SJSA1 (cell line): ENCODE results near the gene LUM. TPM values are rescaled to one million over a fixed set of nuclear protein-coding genes. Genes with fewer than 3 reads are reported as not detected.

ENCODE experiments used
- DNase-seq, 2 experiments: peaks; one replicate each; pipeline ENCODE4 v3.0.0-alpha.2; 2015 to 2020; ENCODE audit warnings: low spot score in 2 of 2, low read depth in 1 of 2
- H3K27ac ChIP-seq: fragments of 250-450 bp; sonication (Bioruptor Pico); 2 replicates; pipeline ENCODE4 v1.5.1; 2020; ENCODE audit warnings: mild to moderate bottlenecking, moderate library complexity
- H3K27me3 ChIP-seq: fragments of 250-450 bp; sonication (Bioruptor Pico); replicated peaks from 2 replicates; pipeline ENCODE4 v1.5.1; 2020; ENCODE audit warnings: mild to moderate bottlenecking, moderate library complexity
- H3K36me3 ChIP-seq: fragments of 250-450 bp; sonication (Bioruptor Pico); 2 replicates; pipeline ENCODE4 v1.5.1; 2020; ENCODE audit warnings: mild to moderate bottlenecking
- H3K4me1 ChIP-seq: fragments of 250-450 bp; sonication (Bioruptor Pico); replicated peaks from 2 replicates; pipeline ENCODE4 v1.6.1; 2021; ENCODE audit warnings: mild to moderate bottlenecking
- H3K4me3 ChIP-seq: fragments of 250-450 bp; sonication (Bioruptor Pico); 2 replicates; pipeline ENCODE4 v1.5.1; 2020; ENCODE audit warnings: mild to moderate bottlenecking
- H3K9me3 ChIP-seq: fragments of 250-450 bp; sonication (Bioruptor Pico); replicated peaks from 2 replicates; pipeline ENCODE4 v1.5.1; 2020; ENCODE audit warnings: mild to moderate bottlenecking
- total RNA-seq: library from RNA; depleted of rRNA; stranded (reverse); fragments of >200 nt; shearing (Covaris generic); gene quantifications from 2 replicates; pipeline ENCODE4 v1.2.3, GENCODE V29; 2014; rRNA removed

LUM gene
- total RNA-seq, 1 experiment from 2014 or later = 812 TPM

DNA sequence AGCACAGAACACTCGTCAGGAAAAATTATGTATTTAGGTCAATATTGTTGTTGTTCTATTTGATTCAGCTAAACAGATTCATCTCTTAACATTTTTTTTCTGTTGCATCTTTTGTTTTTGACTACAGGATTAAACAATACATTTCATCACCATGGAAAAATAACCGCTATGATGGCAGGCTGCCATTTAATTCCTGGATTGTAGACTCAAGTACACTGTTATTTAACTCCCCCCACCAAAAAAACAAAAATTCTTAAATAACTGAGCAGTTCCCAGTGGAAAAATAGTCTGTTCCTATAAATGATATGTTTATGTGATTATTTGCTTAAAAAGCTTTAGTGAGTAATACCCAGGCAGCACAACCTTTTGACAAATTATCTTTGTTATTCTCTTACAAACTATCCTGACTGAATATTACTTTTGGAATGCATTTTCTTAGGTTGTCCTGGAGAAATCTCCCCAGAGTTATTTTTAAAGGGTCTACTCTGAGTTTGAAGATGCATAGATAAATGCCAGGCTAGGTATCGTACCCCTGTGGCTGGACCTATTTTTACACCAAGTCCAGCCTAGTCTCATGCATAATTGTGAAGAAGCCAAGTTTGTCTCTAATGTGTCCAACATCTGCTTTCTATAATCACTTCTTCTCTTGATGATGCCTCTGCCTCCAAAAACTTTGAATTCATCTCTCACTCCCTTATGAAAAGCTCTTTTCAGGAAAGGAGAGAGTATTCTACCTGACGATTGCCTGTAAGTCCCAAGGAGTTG lies 57.2 kb downstream of the LUM start:
- Histone ChIP-seq H3K27me3 (no peaks in the 10 kb centered on the region), H3K4me1 (peaks cover 56% of the 10 kb centered on the region), H3K4me3 (peak overlapping the region; percentile 0; the same call in 1 of the 2 replicates), H3K36me3 (no peaks in the 10 kb centered on the region), H3K9me3 (no peaks in the 10 kb centered on the region), H3K27ac (peak overlapping the region; percentile 95)
- DNase-seq = peak; percentile 100

Other genes starting within 250 kb of the LUM start
- not detected in 2 replicates for gene CCER1, start 156.3 kb downstream of the LUM start, total RNA-seq
- 0.05 TPM in 1 of 2 replicates, not detected in the other for gene EPYC, start 106.5 kb downstream of the LUM start, total RNA-seq
- 41.1 and 72.5 TPM in 2 replicates for gene KERA, start 53.5 kb downstream of the LUM start, total RNA-seq
- gene DCN, start 71.3 kb upstream of the LUM start, total RNA-seq = 37.2 and 71.4 TPM in 2 replicates